Measurements from ENCODE around the gene CROCC2. TPM values are rescaled to one million over a fixed set of nuclear protein-coding genes. Genes with fewer than 3 reads are reported as not detected.

Gene CROCC2
- total and polyA plus RNA-seq, 2 donors (not counting 1 experiment from before 2014, with no cell fraction given) = not detected

- Histone ChIP-seq H3K27me3 (replicated peaks in 1 of 4; ENCODE audit: control extremely low read depth in 1 of 4, control insufficient read depth in 3 of 4, insufficient read depth in 4 of 4, low read length in 3 of 4) (no peaks in the 10 kb centered on the region), H3K27ac (ENCODE audit: low read length in 2 of 2) (no peak overlapping the region), H3K79me2 (ENCODE audit: control insufficient read depth, insufficient read depth, low read length) (no peaks in the 10 kb centered on the region), H3K4me2 (replicated peaks; ENCODE audit: low read depth, low read length, poor library complexity, severe bottlenecking) (no peak overlapping the region), H3K4me3 (ENCODE audit: control extremely low read depth in 1 of 5, extremely low read depth in 1 of 5, insufficient read depth in 1 of 5, low read depth in 2 of 5, low read length in 4 of 5) (no peak overlapping the region), H3K9me3 (ENCODE audit: control extremely low read depth in 1 of 3, control insufficient read depth in 2 of 3, insufficient read depth in 1 of 3, low read length in 2 of 3) (no peaks in the 10 kb centered on the region), H3K4me1 (ENCODE audit: control insufficient read depth in 2 of 2, insufficient read depth in 2 of 2, low read length in 2 of 2) (no peaks in the 10 kb centered on the region), H3K9ac (ENCODE audit: low read length) (no peak overlapping the region), H4K20me1 (ENCODE audit: control insufficient read depth, insufficient read depth, low read length, poor library complexity, severe bottlenecking) (no peaks in the 10 kb centered on the region), H2AFZ (ENCODE audit: insufficient read depth, low read depth, low read length, poor library complexity, severe bottlenecking) (no peak overlapping the region), H3K36me3 (replicated peaks in 1 of 2; ENCODE audit: control extremely low read depth in 1 of 2, control insufficient read depth in 1 of 2, extremely low read depth in 1 of 2, insufficient read depth in 2 of 2, low read length in 1 of 2) (no peaks in the 10 kb centered on the region)
- DNase-seq = no peak
- CTCF ChIA-PET = no interaction called here
- intact Hi-C loops (cut with micrococcal nuclease) = no loop called here
- 94% methylated on average over 9 of the region's 12 CpGs for WGBS (ENCODE audit: insufficient coverage)
- Mint-ChIP-seq H3K4me1 (no peaks in the 10 kb centered on the region), H3K27ac (no peak overlapping the region), H3K9me3 (ENCODE audit: insufficient read depth) (no peaks in the 10 kb centered on the region), H3K4me3 (no peak overlapping the region), H3K27me3 (no peaks in the 10 kb centered on the region)
- no peak for TF ChIP-seq EZH2 (IDR thresholded peaks at IDR 0.05; ENCODE audit: borderline replicate concordance, insufficient read depth, low read depth, low read length, poor library complexity, severe bottlenecking)
- TF ChIP-seq CTCF (IDR thresholded peaks at IDR 0.05) = no peak
- POLR2A ChIA-PET = no interaction called here
- no peak for ATAC-seq (ENCODE audit: low read depth)
Measured at GRCh38 chr2:240874715-240875227, 31.4 kb upstream of the CROCC2 start.

GRCh38 chr2:240875228-240876034 lies 30.7 kb upstream of the CROCC2 start:
- Mint-ChIP-seq H3K27me3 (no peaks in the 10 kb centered on the region), H3K9me3 (ENCODE audit: insufficient read depth) (no peaks in the 10 kb centered on the region), H3K4me3 (no peak overlapping the region), H3K4me1 (no peaks in the 10 kb centered on the region), H3K27ac (no peak overlapping the region)
- CTCF ChIA-PET = no interaction called here
- Histone ChIP-seq H2AFZ (ENCODE audit: insufficient read depth, low read depth, low read length, poor library complexity, severe bottlenecking) (no peak overlapping the region), H3K27me3 (replicated peaks in 1 of 4; ENCODE audit: control extremely low read depth in 1 of 4, control insufficient read depth in 3 of 4, insufficient read depth in 4 of 4, low read length in 3 of 4) (no peaks in the 10 kb centered on the region), H3K36me3 (replicated peaks in 1 of 2; ENCODE audit: control extremely low read depth in 1 of 2, control insufficient read depth in 1 of 2, extremely low read depth in 1 of 2, insufficient read depth in 2 of 2, low read length in 1 of 2) (no peaks in the 10 kb centered on the region), H3K4me3 (ENCODE audit: control extremely low read depth in 1 of 5, extremely low read depth in 1 of 5, insufficient read depth in 1 of 5, low read depth in 2 of 5, low read length in 4 of 5) (no peak overlapping the region), H3K79me2 (ENCODE audit: control insufficient read depth, insufficient read depth, low read length) (no peaks in the 10 kb centered on the region), H3K4me2 (replicated peaks; ENCODE audit: low read depth, low read length, poor library complexity, severe bottlenecking) (no peak overlapping the region), H3K27ac (ENCODE audit: low read length in 2 of 2) (no peak overlapping the region), H3K4me1 (ENCODE audit: control insufficient read depth in 2 of 2, insufficient read depth in 2 of 2, low read length in 2 of 2) (no peaks in the 10 kb centered on the region), H4K20me1 (ENCODE audit: control insufficient read depth, insufficient read depth, low read length, poor library complexity, severe bottlenecking) (no peaks in the 10 kb centered on the region), H3K9ac (ENCODE audit: low read length) (no peak overlapping the region), H3K9me3 (ENCODE audit: control extremely low read depth in 1 of 3, control insufficient read depth in 2 of 3, insufficient read depth in 1 of 3, low read length in 2 of 3) (no peaks in the 10 kb centered on the region)
- 96% methylated on average over 22 of the region's 22 CpGs for WGBS (ENCODE audit: insufficient coverage)
- DNase-seq (no peak), ATAC-seq (ENCODE audit: low read depth) (no peak)
- intact Hi-C loops (cut with micrococcal nuclease) = no loop called here
- POLR2A ChIA-PET = no interaction called here
- TF ChIP-seq CTCF (IDR thresholded peaks at IDR 0.05) (no peak), EZH2 (IDR thresholded peaks at IDR 0.05; ENCODE audit: borderline replicate concordance, insufficient read depth, low read depth, low read length, poor library complexity, severe bottlenecking) (no peak)

Measured in B cell (primary cell).